ENCODE results near the gene CDC34. TPM values are rescaled to one million over a fixed set of nuclear protein-coding genes. Genes with fewer than 3 reads are reported as not detected.
A peak's percentile ranks its signal among the peaks of the same experiment; 100 is the strongest.

Gene CDC34
- total and polyA plus RNA-seq, 9 of the 15 experiments (the other 6 are each of a cell fraction or from before 2014, with no cell fraction given) = 0.80 to 203 (median 65.5) TPM

DNA sequence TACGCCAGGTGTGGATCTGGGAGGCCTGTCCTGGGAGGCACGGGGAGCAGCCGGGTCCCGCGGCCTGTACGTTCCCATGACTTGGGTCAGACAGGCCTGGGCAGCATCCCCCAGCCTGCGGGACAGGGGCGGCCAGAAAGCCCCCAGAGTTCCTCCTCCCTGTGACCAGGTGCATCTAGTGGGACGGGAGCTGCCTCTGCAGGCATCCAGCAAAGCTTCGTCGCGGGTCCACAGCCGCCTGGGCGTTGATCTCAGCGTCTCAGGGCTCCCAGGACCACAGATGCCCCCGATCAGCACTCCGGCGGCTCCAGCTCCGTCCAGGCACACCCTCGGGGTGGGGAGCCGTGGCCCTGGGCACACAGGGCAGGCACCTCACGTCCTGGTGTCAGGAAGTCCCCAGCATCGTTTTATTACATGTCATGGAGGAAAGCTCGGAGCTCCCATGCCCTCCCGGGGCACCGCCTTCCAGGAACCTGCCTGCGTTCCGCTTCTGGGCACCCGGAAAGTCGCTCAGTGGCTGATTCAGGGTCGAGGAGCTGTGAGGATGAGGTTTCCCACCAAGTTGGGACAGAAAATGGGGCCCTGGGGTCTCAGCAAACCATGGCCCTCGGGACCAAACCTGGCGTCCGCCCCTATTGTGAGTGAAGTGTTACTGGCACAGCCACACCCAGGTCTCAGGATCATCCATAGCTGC is 10.8 kb downstream of the CDC34 start (continued):
- TF ChIP-seq POLR2G (IDR thresholded peaks at IDR 0.05; ENCODE audit: low read depth, low read length) = peak; percentile 70

DNA sequence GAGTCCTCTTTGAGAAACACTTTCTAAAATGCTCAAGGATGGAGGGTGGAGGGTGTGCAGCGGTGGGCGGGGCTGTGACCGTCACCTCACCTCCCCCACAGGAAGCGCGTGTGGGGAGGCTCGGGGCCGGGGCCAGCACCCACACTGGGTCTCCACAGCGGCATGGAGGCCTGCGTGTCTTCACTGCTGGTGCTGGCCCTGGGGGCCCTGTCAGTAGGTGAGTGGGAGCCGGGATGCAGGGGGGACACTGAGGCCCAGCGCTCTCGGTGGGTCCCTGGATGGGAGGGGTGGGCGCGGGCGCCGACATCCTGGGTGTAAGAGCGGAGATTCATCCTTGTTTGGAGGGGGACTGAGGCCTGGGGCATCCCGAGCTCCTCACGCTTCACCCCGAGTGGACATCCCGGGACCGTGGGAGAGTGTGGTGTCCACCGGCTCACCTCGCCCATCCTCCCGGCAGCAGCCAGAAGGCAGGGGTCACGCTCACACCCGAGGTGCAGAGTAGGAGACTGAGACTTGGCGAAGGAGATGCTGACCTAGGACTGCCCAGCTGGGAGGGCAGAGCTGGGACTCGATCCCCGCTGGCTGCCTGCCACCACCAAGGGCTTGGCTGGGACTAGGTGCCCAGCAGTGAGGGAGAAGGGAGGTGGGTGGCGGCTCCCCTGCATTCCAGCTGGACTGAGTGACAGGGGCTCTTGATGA is 12.5 kb downstream of the CDC34 start, which contains the start of gene GZMM:
Gene GZMM, plus strand, starts transcription at position 144 of the 699 bp plus-strand sequence. Its CDS starts 19 bp downstream, at position 163.
- POLR2A ChIA-PET = no interaction called here
- Histone ChIP-seq H3K4me2 (ENCODE audit: insufficient read depth, low read length) (peak within 1 kb of the TSS; percentile 46), H2AFZ (ENCODE audit: low read depth, low read length) (no peak within 1 kb of the TSS), H3K4me3 (0 out of 2 replicates have a peak within 1 kb of the TSS, but pooled peaks have one; percentile 19), H4K20me1 (replicated peaks; ENCODE audit: control insufficient read depth, insufficient read depth, low read length) (no peaks in the 10 kb centered on the region; the same call in 1 of the 2 replicates), H3K27me3 (ENCODE audit: control insufficient read depth in 2 of 2, insufficient read depth in 2 of 2, low read length in 2 of 2) (no peaks in the 10 kb centered on the region), H3K36me3 (ENCODE audit: control insufficient read depth, insufficient read depth, low read length) (peaks cover 28% of the 10 kb centered on the region; the same call in 2 of the 3 replicates), H3K79me2 (ENCODE audit: control insufficient read depth, insufficient read depth, low read length) (no peaks in the 10 kb centered on the region), H3K9ac (ENCODE audit: insufficient read depth in 1 of 2, low read depth in 2 of 2, low read length in 2 of 2) (peak within 1 kb of the TSS in 1 of 2 experiments; percentile 78; a peak in 3 of 4 replicates), H3K9me3 (replicated peaks; ENCODE audit: control insufficient read depth, insufficient read depth, low read depth, low read length) (no peaks in the 10 kb centered on the region), H3K9me1 (ENCODE audit: control insufficient read depth, insufficient read depth, low read length) (no peaks in the 10 kb centered on the region), H3K4me1 (replicated peaks in 1 of 2; ENCODE audit: control insufficient read depth in 2 of 2, insufficient read depth in 2 of 2, low read length in 2 of 2) (peaks cover 8 to 52% of the 10 kb centered on the region in 2 experiments), H3K27ac (ENCODE audit: extremely low read depth, low read depth, low read length) (no peak within 1 kb of the TSS)
- DNase-seq (ENCODE audit: extremely low read depth in 1 of 4, low spot score in 3 of 4) = peak; percentile 60 to 69 (median 65)
- ATAC-seq = peak; percentile 81
- 19% methylated on average over 27 of the region's 31 CpGs for WGBS (ENCODE audit: insufficient coverage, low coverage, missing lambda C conversion rate)
- no TSS peak for BruUV-seq (replicated peaks)
- CTCF ChIA-PET (ENCODE audit: low intra/inter-chr PET ratio) = interaction anchor here (0.6 kb wide), 1 partner anchor 476 kb away, joined by 3 read pairs; no protein-coding TSS in a partner anchor
- intact Hi-C loops (cut with micrococcal nuclease) (no loop called here), in situ Hi-C loops (cut with MboI) (no loop called here)
- no peak for FAIRE-seq
- TF ChIP-seq MCM5 (IDR thresholded peaks at IDR 0.05; ENCODE audit: low read depth) (no peak), ARHGAP35 (IDR thresholded peaks at IDR 0.05; ENCODE audit: partially characterized antibody) (no peak), THAP12 (CRISPR knock-in tag; IDR thresholded peaks at IDR 0.05) (no peak), ZNF311 (CRISPR knock-in tag; IDR thresholded peaks at IDR 0.05) (no peak), CBFA2T2 (conservative IDR thresholded peaks at IDR 0.05) (no peak), RBM22 (IDR thresholded peaks at IDR 0.05; ENCODE audit: low read depth, low read length, poor library complexity, severe bottlenecking) (peak; percentile 54), BRCA1 (IDR thresholded peaks at IDR 0.05) (no peak), BRCA1 (CRISPR knock-in tag; IDR thresholded peaks at IDR 0.05) (no peak), HMGN3 (IDR thresholded peaks at IDR 0.05; ENCODE audit: borderline replicate concordance, extremely low read depth, insufficient read length, low read depth, low read length) (no peak), MCM2 (IDR thresholded peaks at IDR 0.05; ENCODE audit: low read depth) (no peak), C11orf30 (IDR thresholded peaks at IDR 0.05; ENCODE audit: low read depth) (no peak), DMBX1 (CRISPR knock-in tag; IDR thresholded peaks at IDR 0.05; ENCODE audit: borderline replicate concordance) (no peak), NR2C2 (CRISPR knock-in tag; IDR thresholded peaks at IDR 0.05) (no peak), NR2C2 (tag; IDR thresholded peaks at IDR 0.05) (no peak)
- TF ChIP-seq, protein P1, sequence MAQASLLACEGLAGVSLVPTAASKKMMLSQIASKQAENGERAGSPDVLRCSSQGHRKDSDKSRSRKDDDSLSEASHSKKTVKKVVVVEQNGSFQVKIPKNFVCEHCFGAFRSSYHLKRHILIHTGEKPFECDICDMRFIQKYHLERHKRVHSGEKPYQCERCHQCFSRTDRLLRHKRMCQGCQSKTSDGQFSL (CRISPR knock-in tag; IDR thresholded peaks at IDR 0.05) = 0 out of 2 replicates have a peak, but pooled peaks have one; percentile 29
- TF ChIP-seq, protein P1 (tag; IDR thresholded peaks at IDR 0.05) = no peak

All from K562 (cell line).